H1 (cell line): ENCODE data around the gene LGALS1.

Experiments used
- CBX8 ChIP-seq: fragments of 300-800, 300-1000 bp; sonication (generic); IDR thresholded peaks from 2 replicates; pipeline ENCODE4 v1.7.1; 2016; ENCODE audit warnings: low read depth, low read length, borderline replicate concordance
- CREB1 ChIP-seq: IDR thresholded peaks from 2 replicates; pipeline ENCODE4 v1.6.1; 2012; ENCODE audit warnings: inconsistent platforms
- EZH2 ChIP-seq: fragments of 200-600 bp; sonication (generic); IDR thresholded peaks from 2 replicates; pipeline ENCODE4 v1.7.1; 2012; ENCODE audit warnings: low read depth, mild to moderate bottlenecking, moderate library complexity, low read length, inconsistent platforms; ENCODE audit not compliant: severe bottlenecking
- JUN ChIP-seq: IDR thresholded peaks from 2 replicates; pipeline ENCODE4 v1.6.1; 2011; ENCODE audit warnings: low read depth, mild to moderate bottlenecking, improper control_type of control experiment, low read length
- JUND ChIP-seq: IDR thresholded peaks from 2 replicates; pipeline ENCODE4 v1.6.1; 2011; ENCODE audit warnings: mild to moderate bottlenecking, improper control_type of control experiment, low read length
- KDM1A ChIP-seq: fragments of 200-600, 300-600 bp; sonication (generic); IDR thresholded peaks from 2 replicates; pipeline ENCODE4 v1.7.1; 2016; ENCODE audit warnings: mild to moderate bottlenecking, low read length, borderline replicate concordance
- POLR2A ChIP-seq, 2 experiments: IDR thresholded peaks; 1 replicate in 1 of 2; 2 replicates in 1 of 2; pipeline ENCODE4 v1.6.1; 2011; ENCODE audit warnings: low read depth in 2 of 2, low read length in 2 of 2, mild to moderate bottlenecking in 2 of 2; ENCODE audit errors: control extremely low read depth in 1 of 2
- POU5F1 ChIP-seq: IDR thresholded peaks from 2 replicates; pipeline ENCODE4 v1.6.1; 2011; ENCODE audit warnings: low read depth, mild to moderate bottlenecking, low read length, moderate library complexity
- RFX5 ChIP-seq: IDR thresholded peaks from 2 replicates; pipeline ENCODE4 v1.6.1; 2011; ENCODE audit warnings: low read depth, low read length, improper control_type of control experiment, borderline replicate concordance
- RXRA ChIP-seq: IDR thresholded peaks from 2 replicates; pipeline ENCODE4 v1.6.1; 2011; ENCODE audit warnings: low read depth, mild to moderate bottlenecking, low read length, moderate library complexity; ENCODE audit not compliant: insufficient read depth
- TAF1 ChIP-seq: IDR thresholded peaks from 2 replicates; pipeline ENCODE4 v1.6.1; 2011; ENCODE audit warnings: mild to moderate bottlenecking, low read depth, low read length
- TCF12 ChIP-seq: IDR thresholded peaks from 2 replicates; pipeline ENCODE4 v1.6.1; 2011; ENCODE audit warnings: low read depth, mild to moderate bottlenecking, low read length
- TF ChIP-seq, protein P1 (sequence below), 3 experiments: IDR thresholded peaks; 1 replicate in 2 of 3; 2 replicates in 1 of 3; pipeline versions ENCODE4 v1.5.1 to v1.6.1; 2011; ENCODE audit warnings: low read length in 3 of 3, mild to moderate bottlenecking in 3 of 3, inconsistent platforms in 2 of 3, low read depth in 1 of 3, moderate library complexity in 1 of 3; ENCODE audit not compliant: insufficient read depth in 1 of 3; ENCODE audit errors: control extremely low read depth in 1 of 3

DNA sequence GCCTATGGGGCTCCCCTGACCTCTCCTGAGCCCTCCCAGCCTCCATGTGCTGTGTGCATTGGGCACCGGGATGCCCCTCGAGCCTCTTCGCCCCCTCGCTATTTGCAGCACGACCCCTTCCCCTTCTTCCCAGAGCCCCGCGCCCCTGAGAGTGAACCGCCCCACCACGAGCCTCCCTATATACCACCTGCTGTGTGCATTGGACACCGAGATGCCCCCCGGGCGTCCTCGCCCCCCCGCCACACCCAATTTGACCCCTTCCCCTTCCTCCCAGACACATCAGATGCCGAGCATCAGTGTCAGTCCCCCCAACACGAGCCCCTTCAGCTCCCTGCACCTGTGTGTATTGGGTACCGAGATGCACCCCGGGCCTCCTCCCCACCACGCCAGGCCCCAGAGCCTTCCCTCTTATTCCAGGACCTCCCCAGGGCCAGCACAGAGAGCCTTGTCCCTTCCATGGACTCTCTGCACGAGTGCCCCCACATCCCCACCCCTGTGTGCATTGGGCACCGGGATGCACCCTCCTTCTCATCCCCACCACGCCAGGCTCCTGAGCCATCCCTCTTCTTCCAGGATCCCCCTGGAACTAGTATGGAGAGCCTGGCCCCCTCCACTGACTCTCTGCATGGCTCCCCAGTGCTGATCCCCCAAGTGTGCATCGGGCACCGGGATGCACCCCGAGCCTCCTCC lies 50.3 kb downstream of the LGALS1 start:
- TF ChIP-seq, protein P1, sequence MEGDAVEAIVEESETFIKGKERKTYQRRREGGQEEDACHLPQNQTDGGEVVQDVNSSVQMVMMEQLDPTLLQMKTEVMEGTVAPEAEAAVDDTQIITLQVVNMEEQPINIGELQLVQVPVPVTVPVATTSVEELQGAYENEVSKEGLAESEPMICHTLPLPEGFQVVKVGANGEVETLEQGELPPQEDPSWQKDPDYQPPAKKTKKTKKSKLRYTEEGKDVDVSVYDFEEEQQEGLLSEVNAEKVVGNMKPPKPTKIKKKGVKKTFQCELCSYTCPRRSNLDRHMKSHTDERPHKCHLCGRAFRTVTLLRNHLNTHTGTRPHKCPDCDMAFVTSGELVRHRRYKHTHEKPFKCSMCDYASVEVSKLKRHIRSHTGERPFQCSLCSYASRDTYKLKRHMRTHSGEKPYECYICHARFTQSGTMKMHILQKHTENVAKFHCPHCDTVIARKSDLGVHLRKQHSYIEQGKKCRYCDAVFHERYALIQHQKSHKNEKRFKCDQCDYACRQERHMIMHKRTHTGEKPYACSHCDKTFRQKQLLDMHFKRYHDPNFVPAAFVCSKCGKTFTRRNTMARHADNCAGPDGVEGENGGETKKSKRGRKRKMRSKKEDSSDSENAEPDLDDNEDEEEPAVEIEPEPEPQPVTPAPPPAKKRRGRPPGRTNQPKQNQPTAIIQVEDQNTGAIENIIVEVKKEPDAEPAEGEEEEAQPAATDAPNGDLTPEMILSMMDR (IDR thresholded peaks at IDR 0.05; ENCODE audit: control extremely low read depth in 1 of 3, insufficient read depth in 1 of 3, low read depth in 1 of 3, low read length in 3 of 3), result no peak
- no peak for TF ChIP-seq EZH2
- TF ChIP-seq POLR2A (IDR thresholded peaks at IDR 0.05; ENCODE audit: control extremely low read depth in 1 of 2, low read depth in 2 of 2, low read length in 2 of 2), result no peak
- TF ChIP-seq RXRA, result no peak
- no peak for TF ChIP-seq JUND
- no peak for TF ChIP-seq TCF12
- TF ChIP-seq TAF1, result no peak
- TF ChIP-seq CREB1, result no peak
- no peak for TF ChIP-seq RFX5
- TF ChIP-seq KDM1A, result no peak
- no peak for TF ChIP-seq CBX8
- no peak for TF ChIP-seq POU5F1
- no peak for TF ChIP-seq JUN
